K562 (cell line): ENCODE data around the gene CDK5R2. TPM values are rescaled to one million over a fixed set of nuclear protein-coding genes. Genes with fewer than 3 reads are reported as not detected.

Experiments
- ATAC-seq: fragments of 200-7000 bp; cut with Tn5 transposase; 3 replicates; pipeline ENCODE4 v1.9.1; 2020; ENCODE audit warnings: moderate library complexity
- BruUV-seq: library from RNA; stranded (reverse); fragments of 400-500 nt; replicated peaks from 2 replicates; lab custom pipeline; 2021; lab: Mats Ljungman, UMichigan
- CTCF ChIA-PET: fragments of 300-600 bp; formaldehyde crosslinking; extraction: SDS; loops from one replicate; lab custom pipeline; 2021; ENCODE audit warnings: low intra/inter-chr PET ratio; lab: Yijun Ruan, JAX
- POLR2A ChIA-PET: fragments of 300-600, 350-650 bp; sonication (Branson Sonifier 250); formaldehyde crosslinking; extraction: SDS; loops from one replicate; lab custom pipeline; 2021; ENCODE audit warnings: antibody characterized with exemption, inconsistent platforms; lab: Yijun Ruan, JAX
- DNase-seq, 4 experiments: peaks; one replicate each; pipeline versions ENCODE4 v3.0.0 to v3.0.0-alpha.2; 2011 to 2018; ENCODE audit warnings: low spot score in 3 of 4, mixed read lengths in 3 of 4; ENCODE audit errors: extremely low read depth in 1 of 4
- FAIRE-seq: peaks from 2 replicates; lab custom pipeline; 2011; peaks lifted over from hg19 to GRCh38; lab: Jason Lieb, UNC
- H2AFZ ChIP-seq: 2 replicates; pipeline ENCODE4 v1.6.0; 2011; ENCODE audit warnings: low read depth, low read length, control low read depth, inconsistent platforms
- H3K27ac ChIP-seq: fragments of 200-600 bp; 3 replicates; pipeline ENCODE4 v1.8.0; 2011; ENCODE audit warnings: low read depth, mild to moderate bottlenecking, control low read depth, inconsistent platforms, low read length, moderate library complexity, mixed read lengths; ENCODE audit errors: extremely low read depth
- H3K27me3 ChIP-seq, 2 experiments: fragments of 300-600 bp in 1 of 2; 2 replicates in 1 of 2; 3 replicates in 1 of 2; pipeline versions ENCODE4 v1.6.0 to v1.8.0; 2011; ENCODE audit warnings: inconsistent platforms in 2 of 2, low read length in 2 of 2, mild to moderate bottlenecking in 1 of 2, mixed read lengths in 1 of 2, moderate library complexity in 1 of 2; ENCODE audit not compliant: control insufficient read depth in 2 of 2, insufficient read depth in 2 of 2
- H3K36me3 ChIP-seq: fragments of 300-600 bp; 3 replicates; pipeline ENCODE4 v1.8.0; 2011; ENCODE audit warnings: mild to moderate bottlenecking, low read length, inconsistent platforms; ENCODE audit not compliant: control insufficient read depth, insufficient read depth
- H3K4me1 ChIP-seq, 2 experiments: fragments of 200-600 bp in 1 of 2; replicated peaks in 1 of 2; 2 replicates in 1 of 2; 3 replicates in 1 of 2; pipeline versions ENCODE4 v1.5.1 to v1.8.0; 2011; ENCODE audit warnings: inconsistent platforms in 2 of 2, low read length in 2 of 2, mild to moderate bottlenecking in 1 of 2, mixed read lengths in 1 of 2, moderate library complexity in 1 of 2; ENCODE audit not compliant: control insufficient read depth in 2 of 2, insufficient read depth in 2 of 2
- H3K4me2 ChIP-seq: 2 replicates; pipeline ENCODE4 v1.6.1; 2011; ENCODE audit warnings: low read length, control low read depth, inconsistent platforms, mixed read lengths; ENCODE audit not compliant: insufficient read depth
- H3K4me3 ChIP-seq: fragments of 200-600 bp; sonication (generic), shearing (Covaris generic); 2 replicates; pipeline ENCODE4 v1.5.1; 2016; ENCODE audit warnings: control low read depth, inconsistent platforms
- H3K79me2 ChIP-seq: fragments of 200-600 bp; 3 replicates; pipeline ENCODE4 v1.8.0; 2011; ENCODE audit warnings: low read length, inconsistent platforms; ENCODE audit not compliant: control insufficient read depth, insufficient read depth
- H3K9ac ChIP-seq, 2 experiments: 2 replicates each; pipeline versions ENCODE4 v1.6.0 to v1.6.1; 2011; ENCODE audit warnings: low read depth in 2 of 2, low read length in 2 of 2, control low read depth in 1 of 2, inconsistent platforms in 1 of 2, mild to moderate bottlenecking in 1 of 2, mixed read lengths in 1 of 2; ENCODE audit not compliant: insufficient read depth in 1 of 2
- H3K9me1 ChIP-seq: one replicate; pipeline ENCODE4 v1.6.0; 2011; ENCODE audit warnings: inconsistent platforms, mild to moderate bottlenecking, low read length, moderate library complexity; ENCODE audit not compliant: control insufficient read depth, insufficient read depth
- H3K9me3 ChIP-seq: replicated peaks from 2 replicates; pipeline ENCODE4 v1.5.1; 2011; ENCODE audit warnings: low read depth, low read length, inconsistent platforms; ENCODE audit not compliant: control insufficient read depth, insufficient read depth
- H4K20me1 ChIP-seq: replicated peaks from 2 replicates; pipeline ENCODE4 v1.6.1; 2011; ENCODE audit warnings: low read length, inconsistent platforms, mixed read lengths; ENCODE audit not compliant: control insufficient read depth, insufficient read depth
- BRD9 ChIP-seq: fragments of 450-650 bp; IDR thresholded peaks from 2 replicates; pipeline ENCODE4 v1.6.1; 2018; ENCODE audit warnings: low read depth; ENCODE audit not compliant: partially characterized antibody
- HDAC8 ChIP-seq: fragments of 450-650 bp; IDR thresholded peaks from 2 replicates; pipeline ENCODE4 v1.6.1; 2016; ENCODE audit warnings: mild to moderate bottlenecking, missing genetic modification characterization, moderate library complexity, missing compliant biosample characterization
- LEF1 ChIP-seq: fragments of 450-650 bp; IDR thresholded peaks from 2 replicates; pipeline ENCODE4 v1.6.1; 2016; ENCODE audit warnings: mild to moderate bottlenecking
- MYC ChIP-seq, 2 experiments: fragments of 250-450 bp in 1 of 2; sonication (Bioruptor Pico) in 1 of 2; IDR thresholded peaks; 2 replicates each; pipeline versions ENCODE4 v1.5.1 to v1.6.1; 2012 to 2021; ENCODE audit warnings: low read depth in 2 of 2, borderline replicate concordance in 1 of 2, improper control_type of control experiment in 1 of 2, low read length in 1 of 2, mild to moderate bottlenecking in 1 of 2, moderate library complexity in 1 of 2
- PCBP2 ChIP-seq: fragments of 200-400 bp; formaldehyde crosslinking; IDR thresholded peaks from 2 replicates; pipeline ENCODE4 v1.6.1; 2018; ENCODE audit warnings: low read length, low read depth, mild to moderate bottlenecking, moderate library complexity; ENCODE audit not compliant: poor library complexity, severe bottlenecking
- ZBED1 ChIP-seq: IDR thresholded peaks from 2 replicates; pipeline ENCODE4 v1.6.1; 2014
- WGBS: fragments of 100-300 bp; shearing (Covaris generic); methylation state at CpG from one replicate; pipeline ENCODE4 v1.1.6; 2016; ENCODE audit warnings: low coverage, mixed read lengths; ENCODE audit not compliant: insufficient coverage; ENCODE audit errors: missing lambda C conversion rate; 5-methylcytosine and 5-hydroxymethylcytosine counted together
- in situ Hi-C: fragments of 300-500 bp; cut with MboI; formaldehyde crosslinking; loops from 4 replicates; pipeline ENCODE4 v1.15.0; 2018; ENCODE audit warnings: inconsistent platforms, mixed read lengths
- intact Hi-C: fragments of 100-400 bp; cut with micrococcal nuclease; formaldehyde crosslinking; loops from 2 replicates; pipeline ENCODE4 v1.14.2; 2022
- polyA plus RNA-seq, 8 experiments: library from polyadenylated mRNA; depleted of rRNA in 4 of 8; stranded (reverse) in 5 of 8; unstranded in 3 of 8; fragments of >200 nt; fragmentation: Nextera tagmentation in 2 of 8; fragmentation: Illumina TruSeq in 1 of 8; extraction: Ambion mirVana in 2 of 8; extraction: Trizol in 1 of 8; gene quantifications; 2 replicates each; pipeline versions ENCODE4 v1.2.1 to v1.2.3, GENCODE V29; 2011 to 2014; ENCODE audit warnings: inconsistent platforms in 1 of 8, missing spikeins in 1 of 8
- total RNA-seq, 7 experiments: library from RNA; depleted of rRNA in 6 of 7; stranded (reverse); fragments of >200 nt in 6 of 7; fragmentation: Illumina TruSeq in 2 of 7; extraction: Trizol in 2 of 7; gene quantifications; 2 replicates each; pipeline versions ENCODE4 v1.2.1 to v1.2.3, GENCODE V29; 2011 to 2021; ENCODE audit warnings: low replicate concordance in 1 of 7
- TF ChIP-seq, protein P1 (sequence below): IDR thresholded peaks from 2 replicates; pipeline ENCODE4 v1.6.1; 2014; ENCODE audit warnings: antibody characterized with exemption

The CDK5R2 gene
- total and polyA plus RNA-seq, 9 of the 15 experiments (the other 6 are each of a cell fraction or from before 2014, with no cell fraction given) = 0.09 TPM; not detected in 8

DNA sequence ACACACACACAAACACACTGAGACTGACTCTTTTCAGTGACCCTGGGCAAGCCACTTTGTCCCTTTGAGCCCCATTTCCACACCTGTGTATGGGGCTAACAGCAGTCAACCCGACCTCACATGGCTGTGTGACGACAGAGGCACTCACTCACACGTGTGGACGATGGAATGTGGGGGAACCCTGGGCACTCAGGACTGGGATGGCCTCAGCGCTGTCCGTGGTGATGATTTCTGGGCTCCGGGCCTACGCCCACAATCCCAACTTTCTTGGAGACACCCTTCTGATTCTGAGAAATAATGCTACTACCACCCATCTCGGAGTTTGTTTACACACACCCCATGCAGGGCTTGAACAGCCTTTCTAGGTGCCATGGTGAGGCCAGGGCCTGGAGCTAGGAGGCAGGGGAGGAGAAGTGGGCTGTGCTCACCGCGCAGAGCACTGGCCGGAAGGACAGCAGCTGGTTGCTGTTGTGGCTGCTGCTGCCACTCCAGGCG is 32.3 kb downstream of the CDK5R2 start (continued):
- TF ChIP-seq MYC (IDR thresholded peaks at IDR 0.05; ENCODE audit: low read depth, low read length) = no peak
- no peak for TF ChIP-seq MYC (CRISPR knock-in tag; IDR thresholded peaks at IDR 0.05; ENCODE audit: borderline replicate concordance, low read depth)
- no peak for TF ChIP-seq LEF1
- TF ChIP-seq BRD9 = no peak
- TF ChIP-seq ZBED1 = no peak
- no peak for TF ChIP-seq PCBP2
- TF ChIP-seq, all 486 proteins: peak for 14

DNA sequence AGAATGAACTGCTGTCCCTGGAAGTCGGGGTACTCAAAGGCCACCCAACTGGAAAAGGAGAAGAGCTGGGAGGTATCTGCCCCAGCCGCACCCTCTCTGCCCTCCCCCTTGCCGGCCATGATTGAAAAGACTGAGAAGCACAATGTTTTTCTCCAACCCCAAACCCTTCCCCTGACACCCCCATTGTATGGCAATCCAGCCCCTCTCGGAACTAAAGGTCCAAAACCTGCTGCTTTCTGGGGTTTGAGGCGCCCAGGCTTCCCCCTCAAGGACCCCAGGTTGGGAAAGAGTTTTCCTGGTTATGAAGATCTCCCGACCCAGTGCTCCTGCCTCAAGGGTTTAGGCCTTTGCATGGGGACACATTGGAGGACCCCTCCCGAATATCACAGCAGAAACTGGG is 32.7 kb downstream of the CDK5R2 start:
- DNase-seq (no peak), ATAC-seq (no peak), FAIRE-seq (no peak)
- ChIA-PET CTCF (no interaction called here), POLR2A (interaction anchor here (0.7 to 0.9 kb wide), 2 partner anchors 14 to 16 kb away, joined by 3 read pairs; no protein-coding TSS in a partner anchor)
- BruUV-seq = no TSS peak
- 11% methylated on average over 7 of the region's 7 CpGs for WGBS
- no peaks in the 10 kb centered on the region for H3K79me2 ChIP-seq
- intact Hi-C loops (loop anchor here (5.0 kb wide), 1 partner anchor 65 kb away; no protein-coding TSS in a partner anchor), in situ Hi-C loops (no loop called here)
- H3K9ac ChIP-seq = no peak overlapping the region
- peaks cover 0 to 36% of the 10 kb centered on the region in 2 experiments; a peak in 3 of 5 replicates for H3K27me3 ChIP-seq
- no peak overlapping the region for H2AFZ ChIP-seq
- no peaks in the 10 kb centered on the region for H3K9me1 ChIP-seq
- H3K9me3 ChIP-seq = no peaks in the 10 kb centered on the region
- TF ChIP-seq HDAC8 = no peak
- TF ChIP-seq, protein P1, sequence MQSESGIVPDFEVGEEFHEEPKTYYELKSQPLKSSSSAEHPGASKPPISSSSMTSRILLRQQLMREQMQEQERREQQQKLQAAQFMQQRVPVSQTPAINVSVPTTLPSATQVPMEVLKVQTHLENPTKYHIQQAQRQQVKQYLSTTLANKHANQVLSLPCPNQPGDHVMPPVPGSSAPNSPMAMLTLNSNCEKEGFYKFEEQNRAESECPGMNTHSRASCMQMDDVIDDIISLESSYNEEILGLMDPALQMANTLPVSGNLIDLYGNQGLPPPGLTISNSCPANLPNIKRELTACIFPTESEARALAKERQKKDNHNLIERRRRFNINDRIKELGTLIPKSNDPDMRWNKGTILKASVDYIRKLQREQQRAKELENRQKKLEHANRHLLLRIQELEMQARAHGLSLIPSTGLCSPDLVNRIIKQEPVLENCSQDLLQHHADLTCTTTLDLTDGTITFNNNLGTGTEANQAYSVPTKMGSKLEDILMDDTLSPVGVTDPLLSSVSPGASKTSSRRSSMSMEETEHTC = no peak
- H3K27ac ChIP-seq = no peak overlapping the region
- H4K20me1 ChIP-seq = no peaks in the 10 kb centered on the region
- no peak overlapping the region for H3K4me2 ChIP-seq
- H3K4me3 ChIP-seq = no peak overlapping the region
- H3K4me1 ChIP-seq = peaks cover 2 to 24% of the 10 kb centered on the region in 2 experiments; a peak in 3 of 5 replicates
- no peaks in the 10 kb centered on the region for H3K36me3 ChIP-seq
